VCaP (cell line): ENCODE measurements around the gene DHCR24.

Source experiments
- H3K27ac ChIP-seq: fragments of 450-650 bp; 2 replicates; pipeline ENCODE4 v1.5.1; 2017
- CTCF ChIP-seq: fragments of 450-650 bp; conservative IDR thresholded peaks from 2 replicates; pipeline ENCODE4 v1.5.1; 2017; ENCODE audit warnings: mild to moderate bottlenecking, moderate library complexity

Gene DHCR24

GRCh38 chr1:54805466-54805865 lies 81.5 kb downstream of the DHCR24 start:
- H3K27ac ChIP-seq, result no peak overlapping the region
- TF ChIP-seq CTCF, result no peak

GRCh38 chr1:54804471-54805132 lies 82.4 kb downstream of the DHCR24 start:
- H3K27ac ChIP-seq, result no peak overlapping the region
- TF ChIP-seq CTCF, result no peak

GRCh38 chr1:54803761-54804470 lies 83.1 kb downstream of the DHCR24 start:
- H3K27ac ChIP-seq, result no peak overlapping the region
- no peak for TF ChIP-seq CTCF

- peak within 1 kb of the TSS; percentile 31; the same call in 1 of the 2 replicates for H3K27ac ChIP-seq
- peak; percentile 64 for TF ChIP-seq CTCF
Observed at GRCh38 chr1:54800899-54801759, 85.9 kb downstream of the DHCR24 start, which contains the start of gene TTC22. Gene TTC22, minus strand, starts transcription at chr1:54801323. Its CDS starts 160 bp downstream, at chr1:54801163.

GRCh38 chr1:54800041-54800898 lies 86.7 kb downstream of the DHCR24 start:
- no peak overlapping the region for H3K27ac ChIP-seq
- no peak for TF ChIP-seq CTCF
